GM18505 (cell line): ENCODE measurements around the gene STK33.
A peak's percentile ranks its signal among the peaks of the same experiment; 100 is the strongest.

Experiments
- ATAC-seq: cut with Tn5 transposase; IDR thresholded peaks from one replicate; pipeline ENCODE4 v1.9.1; 2021; ENCODE audit not compliant: unreplicated experiment
- POLR2A ChIP-seq: IDR thresholded peaks from 4 replicates; pipeline ENCODE4 v1.6.1; 2011; ENCODE audit warnings: borderline replicate concordance; ENCODE audit not compliant: insufficient read depth, insufficient read length; ENCODE audit errors: extremely low read depth

The STK33 gene

DNA sequence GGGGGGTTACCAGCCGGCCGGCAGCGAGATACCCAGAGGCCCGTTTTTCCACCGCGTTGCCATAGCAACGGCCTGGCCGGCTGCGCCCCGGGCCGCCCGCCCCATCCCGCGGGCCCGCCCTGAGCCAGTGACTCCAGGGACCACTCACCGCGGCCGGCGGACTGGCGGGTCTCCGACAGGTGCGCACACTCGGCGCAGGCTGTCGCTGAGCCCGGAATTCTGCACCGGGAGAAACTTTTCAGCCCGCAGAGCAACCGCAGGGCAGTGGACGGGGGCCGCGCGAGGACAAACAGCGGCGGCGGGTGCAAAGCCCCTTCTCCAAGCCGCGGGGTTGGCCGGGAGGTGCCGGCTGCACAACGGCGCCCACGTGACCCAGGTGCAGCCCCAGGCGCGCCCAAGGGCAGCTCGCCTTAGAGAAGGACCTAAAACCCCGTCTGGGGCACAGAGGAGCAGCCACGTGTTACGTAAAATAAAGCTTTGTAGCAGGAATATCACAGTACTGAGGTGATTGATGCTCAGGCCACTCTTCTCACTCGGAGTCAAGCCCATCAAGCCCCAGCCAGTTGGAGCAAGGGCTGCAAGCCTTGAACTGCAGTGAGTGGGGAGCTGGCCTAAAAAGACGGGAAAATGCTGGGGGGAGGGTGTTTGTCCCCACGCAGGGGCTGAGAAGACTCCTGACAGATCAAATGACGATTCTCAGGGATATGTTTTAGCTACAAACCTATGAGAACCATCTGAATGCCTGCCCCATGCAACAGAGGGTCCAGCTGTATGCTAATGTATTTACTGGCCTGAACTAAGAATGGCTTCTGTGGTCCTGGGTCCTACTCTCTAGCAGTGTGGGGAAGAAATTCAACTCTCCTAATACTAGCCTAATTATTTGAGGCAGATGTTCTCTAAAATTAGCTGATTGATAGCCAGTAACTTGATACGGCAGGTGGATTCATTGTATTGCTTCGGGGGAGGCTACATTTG is at the start of gene STK33:
Gene STK33, minus strand, starts transcription at position 294 of the 975 bp plus-strand sequence. CDS start 119,323 bp downstream, outside the sequence.
- peak; percentile 93 for ATAC-seq
- peak; percentile 62 for TF ChIP-seq POLR2A

DNA sequence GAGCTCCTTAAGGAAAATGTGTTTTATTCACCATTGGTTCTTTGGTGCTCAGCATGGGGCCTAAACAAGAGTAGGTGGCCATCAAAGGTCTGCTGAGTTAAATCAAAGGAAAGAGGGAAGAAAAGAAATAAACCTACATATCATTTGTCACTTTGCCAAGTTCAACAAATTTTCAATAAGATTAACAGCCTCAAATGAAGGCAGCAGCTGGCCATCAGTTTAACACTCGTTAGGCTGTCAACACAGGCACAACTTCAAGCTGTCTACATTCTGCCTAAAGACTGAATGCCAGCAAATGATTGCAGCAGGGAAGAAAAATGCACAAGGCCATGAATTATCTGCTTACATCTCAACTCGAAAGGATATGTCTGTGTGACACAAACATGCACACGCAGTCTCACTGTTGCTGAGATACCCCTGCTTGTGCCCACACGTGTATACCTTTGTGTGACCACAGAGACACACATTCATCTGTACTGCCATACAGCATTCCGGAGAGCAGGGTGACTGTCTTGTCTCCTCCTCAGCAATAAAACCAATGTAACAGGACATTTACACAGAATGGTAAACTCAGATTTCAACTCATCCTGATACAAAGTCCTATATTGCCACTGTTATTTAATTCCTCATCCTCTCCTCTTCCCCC is 48.3 kb upstream of the STK33 start:
- ATAC-seq = no peak

DNA sequence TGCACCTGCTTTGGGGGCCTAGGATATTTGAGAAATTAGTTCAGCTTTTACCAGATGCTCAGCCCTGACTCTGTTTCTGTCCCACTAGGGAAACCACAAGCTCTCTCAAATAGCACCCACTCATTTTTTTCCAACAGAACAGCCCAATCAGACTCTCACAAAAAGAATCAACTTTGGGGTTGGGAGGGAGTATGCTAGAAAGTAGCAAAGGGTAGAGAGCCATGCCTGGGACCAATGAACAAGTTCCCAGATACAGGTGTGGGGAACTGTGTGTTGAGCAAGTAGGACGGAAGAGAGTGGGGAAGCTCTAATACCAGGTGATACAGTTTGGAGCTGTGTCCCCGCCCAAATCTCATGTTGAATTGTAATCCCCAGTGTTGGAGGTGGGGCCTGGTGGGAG is 47.3 kb upstream of the STK33 start:
- TF ChIP-seq POLR2A = no peak

More for the DNA sequence above, 48.3 kb upstream of the STK33 start:
- no peak for TF ChIP-seq POLR2A

DNA sequence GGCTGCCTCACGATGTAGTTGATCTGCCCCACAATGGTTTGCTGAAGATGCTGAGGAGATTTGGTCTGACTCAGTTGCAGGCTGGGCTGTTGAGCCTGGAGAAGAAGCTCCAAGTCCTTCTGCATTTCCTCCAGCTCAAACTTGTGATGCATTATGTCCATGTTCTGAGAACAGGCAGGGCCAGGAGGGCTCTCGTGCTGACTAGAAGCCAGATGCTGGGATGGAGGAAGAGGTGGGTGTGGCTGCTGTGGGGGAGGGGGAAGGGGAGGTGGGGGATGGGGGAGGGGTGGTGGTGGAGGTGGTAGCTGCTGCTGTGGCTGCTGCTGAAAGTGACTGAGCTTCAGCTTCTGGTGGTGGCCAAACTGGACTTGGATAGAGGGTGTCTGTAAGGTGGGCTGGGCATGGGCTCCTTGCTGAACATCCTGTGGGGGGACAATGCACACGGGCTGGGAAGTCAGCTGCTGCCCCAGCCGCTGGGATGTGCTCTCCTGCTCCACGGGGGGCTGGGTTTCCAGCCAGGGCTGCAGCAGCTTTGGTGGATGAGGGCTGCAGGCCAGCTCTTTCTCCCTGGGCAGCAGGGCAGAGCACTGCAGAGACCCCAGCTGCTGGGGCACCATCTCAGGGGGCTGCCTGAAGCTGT is 46.4 kb upstream of the STK33 start:
- no peak for TF ChIP-seq POLR2A
- no peak for ATAC-seq

More for the DNA sequence above, 47.3 kb upstream of the STK33 start:
- ATAC-seq = no peak

DNA sequence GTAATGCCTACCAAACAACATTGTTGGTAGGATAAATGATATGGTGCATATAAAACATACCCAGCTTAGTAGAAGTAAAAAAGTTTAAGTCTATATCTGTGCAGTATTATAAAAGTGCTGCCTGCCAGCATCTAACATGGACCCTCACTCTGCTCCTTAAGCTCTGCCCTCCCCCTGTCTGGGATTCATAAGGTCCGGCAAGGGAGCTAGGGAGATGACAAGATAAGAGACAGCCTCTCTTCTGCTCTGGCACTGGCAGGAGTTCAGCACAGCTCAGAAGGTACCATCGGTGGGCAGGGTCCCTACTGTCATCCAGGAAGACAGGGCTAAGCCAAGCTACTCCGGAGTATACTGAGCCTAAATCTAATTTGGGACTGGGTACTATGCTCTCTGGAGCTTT is 45.6 kb upstream of the STK33 start:
- no peak for TF ChIP-seq POLR2A
- ATAC-seq = no peak

DNA sequence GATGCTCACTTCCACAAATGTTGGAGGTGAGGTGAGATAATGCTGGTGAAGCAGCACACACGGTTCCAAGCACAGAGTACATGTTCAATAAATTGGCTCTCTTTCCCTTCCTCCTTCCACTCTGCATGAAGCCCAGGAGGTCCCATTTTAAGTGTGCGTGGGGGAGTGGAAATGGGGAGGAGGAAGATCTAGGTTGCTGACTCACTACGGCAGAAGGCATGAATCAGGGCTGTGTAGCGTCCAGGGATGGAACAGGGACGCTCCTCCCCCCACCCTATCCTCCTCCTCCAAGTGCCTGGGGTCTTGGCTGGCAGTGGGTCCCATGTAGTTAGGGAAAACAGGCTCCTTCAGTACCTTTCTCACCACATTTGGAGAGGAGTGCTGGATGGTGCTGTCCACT is 44.3 kb upstream of the STK33 start:
- TF ChIP-seq POLR2A = no peak
- no peak for ATAC-seq

DNA sequence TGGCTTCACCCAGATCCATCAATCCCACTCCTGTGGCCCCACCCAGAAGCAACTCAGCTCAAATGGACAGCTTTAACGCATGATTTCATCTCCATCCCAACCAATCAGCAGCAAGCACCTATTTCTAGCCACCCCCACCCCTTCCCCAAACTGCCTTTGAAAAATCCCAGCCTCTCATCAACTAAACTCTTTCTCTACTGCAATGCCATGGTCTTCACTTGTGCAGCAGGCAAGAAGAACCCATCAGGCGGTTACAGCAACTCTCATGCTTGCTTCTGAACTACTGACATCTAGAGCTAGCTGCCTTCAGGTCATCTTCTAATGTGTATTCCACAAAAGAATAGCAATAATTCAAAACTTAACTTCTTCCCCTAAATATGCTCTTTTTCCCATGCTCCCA is 42.1 kb upstream of the STK33 start:
- no peak for ATAC-seq
- no peak for TF ChIP-seq POLR2A

DNA sequence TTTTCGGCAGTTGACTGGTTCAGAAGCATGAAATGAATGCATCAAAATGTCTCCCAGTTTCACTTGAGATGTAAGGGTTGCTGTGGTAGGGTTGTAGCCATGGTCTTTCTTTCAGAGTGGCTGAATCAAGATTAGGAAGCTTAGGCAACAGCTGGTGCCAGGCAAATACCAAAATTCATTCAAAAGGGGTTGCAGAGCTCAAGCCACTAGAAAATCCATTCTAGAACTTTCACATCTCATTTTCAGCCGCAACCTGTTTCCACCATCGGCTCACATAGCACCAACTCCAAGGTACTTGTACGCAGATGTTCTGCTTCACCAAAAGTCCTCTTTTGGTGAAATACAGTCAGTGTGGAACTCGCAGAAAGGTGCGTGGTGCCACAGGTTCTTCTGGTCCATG is 40.5 kb upstream of the STK33 start:
- ATAC-seq = no peak

DNA sequence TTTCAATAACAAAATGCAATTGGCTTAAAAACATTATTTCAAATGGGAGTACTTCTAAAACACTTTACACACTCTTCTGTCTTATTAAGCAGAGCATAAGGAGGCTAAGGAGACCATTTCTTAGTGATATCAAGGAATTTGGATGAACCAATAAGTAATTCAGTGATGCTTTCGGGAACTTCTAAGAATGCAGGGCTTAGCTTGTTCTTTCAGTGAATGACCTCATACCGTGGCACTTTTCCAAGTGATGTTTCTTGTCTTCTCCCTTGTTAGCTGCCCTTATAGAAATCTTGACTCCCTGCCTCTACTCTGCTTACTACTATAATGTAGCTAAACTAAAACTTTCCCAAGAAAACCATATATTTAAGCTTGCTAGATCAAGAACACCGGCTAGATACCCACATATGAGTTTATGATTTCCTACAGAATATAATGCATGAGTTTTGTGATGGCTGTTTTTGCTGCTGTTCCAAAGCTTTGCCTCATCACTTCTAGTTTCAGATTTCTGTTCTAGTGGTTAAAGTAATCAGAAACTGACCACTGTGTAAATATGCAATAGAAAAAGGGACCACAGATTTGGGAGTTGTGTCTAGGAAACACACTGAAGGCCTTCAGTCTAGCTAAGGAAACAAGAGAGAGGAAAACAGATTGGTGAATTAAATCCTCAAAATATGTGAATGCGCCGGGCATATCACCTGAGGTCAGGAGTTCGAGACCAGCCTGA is 37.5 kb upstream of the STK33 start:
- no peak for ATAC-seq
- no peak for TF ChIP-seq POLR2A

More for the DNA sequence above, 40.5 kb upstream of the STK33 start:
- TF ChIP-seq POLR2A = no peak

DNA sequence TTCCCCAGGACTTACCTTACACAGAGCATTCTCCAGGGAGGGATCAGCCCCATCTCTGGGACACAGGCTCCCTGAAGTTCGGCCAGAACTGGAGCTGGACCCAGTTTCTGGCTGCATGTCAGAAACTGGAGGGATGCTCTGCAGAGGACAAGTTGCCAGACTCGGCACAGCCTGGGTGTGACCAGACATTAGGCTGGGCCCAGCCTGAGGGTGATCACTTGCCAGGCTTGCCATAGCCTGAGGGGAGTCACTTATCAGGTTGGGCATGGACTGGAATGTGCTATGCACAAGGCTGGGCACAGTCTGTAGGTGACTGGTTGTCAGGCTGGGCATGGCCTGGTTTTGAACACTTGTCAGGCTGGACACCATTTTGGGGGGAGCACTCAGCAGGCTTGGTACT is 30.7 kb upstream of the STK33 start:
- TF ChIP-seq POLR2A = no peak
- no peak for ATAC-seq

DNA sequence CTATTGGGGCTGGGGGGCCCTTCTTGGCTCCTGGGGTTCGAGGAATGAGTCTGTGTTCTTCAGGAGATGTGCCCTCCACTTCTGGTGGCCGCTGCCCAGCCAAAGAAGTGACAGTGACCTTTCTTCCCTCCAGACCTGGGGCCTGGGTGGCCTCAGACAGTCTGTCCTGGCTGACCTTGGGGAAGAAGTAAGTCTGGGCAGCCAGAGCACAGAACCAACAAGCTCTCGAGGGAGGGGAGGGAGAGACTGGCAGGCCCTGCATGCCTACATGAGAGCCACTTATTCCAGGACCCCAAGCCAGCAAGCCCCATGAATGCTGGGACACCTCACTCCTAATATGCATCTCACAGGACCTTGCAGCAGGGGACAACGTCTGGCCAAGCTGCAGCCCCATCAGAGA is 27.1 kb upstream of the STK33 start:
- TF ChIP-seq POLR2A = no peak
- no peak for ATAC-seq

DNA sequence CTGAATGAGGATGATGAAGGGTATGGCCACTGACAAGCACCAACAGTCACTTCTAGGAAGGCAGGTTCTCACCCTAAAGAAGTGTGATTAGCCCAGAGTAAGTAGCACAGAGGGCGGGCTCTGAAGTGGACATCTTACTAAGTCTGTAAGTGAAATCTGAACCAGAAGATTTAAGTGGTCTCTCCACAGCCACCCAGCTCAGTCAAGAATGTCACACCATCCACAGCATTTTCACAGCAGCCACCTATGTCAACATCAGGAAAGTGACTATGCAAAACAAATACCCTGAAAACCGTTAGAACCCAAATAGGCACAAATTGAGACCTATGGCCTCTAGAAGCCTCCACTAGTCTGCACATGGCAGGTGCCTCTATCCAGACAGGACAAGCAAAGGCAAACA is 23.0 kb upstream of the STK33 start:
- no peak for TF ChIP-seq POLR2A
- no peak for ATAC-seq
